GM19463 (cell line): ENCODE results near the gene NOX1.
"Not testable (repeated sequence)": the region's sequence is repeated elsewhere in the genome, so short reads cannot be mapped to it uniquely, and the experiment has no call there.

Experiments
- ATAC-seq: cut with Tn5 transposase; IDR thresholded peaks from one replicate; pipeline ENCODE4 v1.9.1; 2021; ENCODE audit warnings: mild to moderate bottlenecking, moderate library complexity; ENCODE audit not compliant: unreplicated experiment

NOX1 gene

GRCh38 chrX:100819837-100820666 lies 54.1 kb downstream of the NOX1 start, which contains the start of gene CSTF2:
Gene CSTF2 (plus strand): TSS chrX:100820391. CDS start chrX:100820417, 26 bp downstream.
- peak; percentile 99 for ATAC-seq

GRCh38 chrX:100819534-100819836 lies 54.7 kb downstream of the NOX1 start:
- no peak for ATAC-seq

- no peak for ATAC-seq
Observed at GRCh38 chrX:100817340-100817739, 56.8 kb downstream of the NOX1 start.

- ATAC-seq: no peak
Observed at GRCh38 chrX:100812216-100813158, 61.7 kb downstream of the NOX1 start.

DNA sequence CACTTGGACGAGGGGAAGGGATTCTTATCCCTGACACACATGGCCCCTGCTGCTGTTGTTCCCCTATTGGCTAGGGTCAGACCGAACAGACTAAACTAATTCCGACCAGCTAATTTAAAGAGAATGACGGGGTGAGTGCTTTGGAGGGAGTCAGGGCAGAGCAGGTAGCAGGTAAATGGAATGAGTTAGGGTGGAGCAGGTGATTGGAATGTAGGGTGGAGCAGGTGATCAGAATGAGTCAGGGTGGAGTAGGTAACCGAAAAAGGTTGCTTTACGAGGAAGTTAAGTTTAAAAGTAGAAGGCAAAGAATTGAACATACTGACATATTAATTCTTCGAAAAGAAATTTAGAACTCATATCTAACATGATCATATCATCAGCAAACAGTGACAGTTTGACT lies 65.9 kb downstream of the NOX1 start:
- ATAC-seq: not testable (repeated sequence)

DNA sequence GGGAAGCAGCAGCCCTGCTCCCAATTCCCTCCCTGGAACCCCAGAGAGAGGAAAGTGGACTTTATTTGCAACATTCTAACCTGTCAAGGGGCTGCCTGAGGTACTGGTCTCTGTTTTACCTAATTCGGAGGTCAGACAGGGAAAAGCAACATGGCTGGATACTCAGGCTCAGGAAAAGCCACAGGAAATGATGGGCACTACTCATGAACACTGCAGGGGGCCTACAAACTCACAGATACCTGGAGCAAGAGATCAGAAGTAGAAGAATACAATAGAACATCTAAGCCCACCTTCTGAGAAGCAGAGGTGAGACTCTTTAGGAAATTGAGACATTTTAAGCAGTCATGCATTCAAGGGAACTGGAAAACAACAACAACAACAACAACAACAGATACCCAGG lies 69.4 kb downstream of the NOX1 start:
- ATAC-seq: no peak

GRCh38 chrX:100802843-100803242 lies 71.3 kb downstream of the NOX1 start:
- no peak for ATAC-seq

DNA sequence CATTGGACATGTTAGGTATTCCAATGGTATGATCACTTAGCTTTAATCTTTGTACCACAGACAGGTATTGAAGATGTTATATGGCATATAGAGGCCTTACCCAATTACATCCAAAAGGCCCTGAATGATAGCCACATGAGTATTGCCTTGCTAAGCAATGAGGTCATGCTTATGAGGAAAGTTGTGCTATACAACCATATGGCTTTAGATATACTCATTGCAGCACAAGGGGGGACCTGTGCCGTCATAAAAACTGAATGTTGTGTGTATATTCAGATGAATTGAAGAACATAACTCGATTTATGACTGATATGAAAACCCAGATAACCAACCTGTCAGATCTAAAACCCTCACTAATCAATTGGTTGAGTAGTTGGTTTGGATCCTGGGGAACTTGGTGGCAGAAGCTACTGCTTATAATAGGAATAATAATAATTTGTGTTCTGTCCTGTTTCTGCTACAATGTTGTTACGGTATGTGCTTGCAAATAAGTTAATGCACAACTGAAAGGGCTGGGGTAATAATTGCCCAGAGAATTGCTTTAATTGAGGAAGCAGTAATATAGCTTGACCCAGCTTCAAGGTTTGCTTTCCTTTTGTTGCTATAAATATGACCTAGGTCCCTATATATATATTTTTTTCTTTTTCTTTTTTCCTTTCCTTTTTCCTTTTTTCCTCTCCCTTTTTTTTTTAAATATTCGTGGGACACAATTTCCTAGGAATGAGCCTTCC lies 75.5 kb downstream of the NOX1 start:
- no peak for ATAC-seq

DNA sequence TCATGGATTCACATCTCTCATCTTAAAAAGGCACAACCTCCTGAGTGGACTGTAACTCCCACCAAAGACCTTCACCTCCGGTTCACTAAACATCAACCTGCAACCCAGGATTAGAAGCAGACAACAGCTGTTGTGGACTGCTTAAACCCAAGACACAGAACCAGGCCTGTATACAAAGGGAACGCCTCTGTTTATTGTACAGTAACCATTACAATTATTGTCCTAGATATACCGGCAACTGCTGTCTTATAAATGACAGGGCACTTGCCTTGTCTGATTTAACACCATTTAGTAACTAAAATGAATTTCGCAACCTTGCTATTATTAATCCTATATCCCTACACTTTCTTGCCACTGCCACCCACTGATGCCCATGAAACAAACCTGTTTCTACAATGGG lies 76.8 kb downstream of the NOX1 start:
- no peak for ATAC-seq

GRCh38 chrX:100796371-100796770 lies 77.8 kb downstream of the NOX1 start:
- not testable (repeated sequence) for ATAC-seq
